Measurements from ENCODE around the gene MED1. TPM values are rescaled to one million over a fixed set of nuclear protein-coding genes. Genes with fewer than 3 reads are reported as not detected.
A peak's percentile ranks its signal among the peaks of the same experiment; 100 is the strongest.
"Not testable (repeated sequence)": the region's sequence is repeated elsewhere in the genome, so short reads cannot be mapped to it uniquely, and the experiment has no call there.

MED1 gene
- total RNA-seq, 1 donor from 2014 or later: 21.5 TPM

DNA sequence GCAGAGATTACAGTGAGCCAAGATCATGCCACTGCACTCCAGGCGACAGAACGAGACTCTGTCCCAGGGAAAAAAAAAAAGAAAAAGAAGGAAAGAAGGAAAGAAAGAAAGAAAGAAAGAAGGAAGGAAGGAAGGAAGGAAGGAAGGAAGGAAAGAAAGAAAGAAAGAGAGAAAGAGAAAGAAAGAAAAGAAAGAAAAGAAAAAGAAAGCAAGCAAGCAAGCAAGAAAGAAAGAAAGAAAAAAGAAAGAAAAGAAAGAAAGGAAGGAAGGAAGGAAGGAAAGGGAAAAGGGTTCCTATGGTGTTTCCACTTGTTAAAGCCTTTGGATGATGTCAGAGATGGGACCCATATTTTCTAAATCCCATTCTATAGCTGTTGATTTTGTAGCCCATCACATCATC, 11.2 kb downstream of the MED1 start:
- DNase-seq; intact Hi-C loops (cut with micrococcal nuclease); ATAC-seq: not testable (repeated sequence)

DNA sequence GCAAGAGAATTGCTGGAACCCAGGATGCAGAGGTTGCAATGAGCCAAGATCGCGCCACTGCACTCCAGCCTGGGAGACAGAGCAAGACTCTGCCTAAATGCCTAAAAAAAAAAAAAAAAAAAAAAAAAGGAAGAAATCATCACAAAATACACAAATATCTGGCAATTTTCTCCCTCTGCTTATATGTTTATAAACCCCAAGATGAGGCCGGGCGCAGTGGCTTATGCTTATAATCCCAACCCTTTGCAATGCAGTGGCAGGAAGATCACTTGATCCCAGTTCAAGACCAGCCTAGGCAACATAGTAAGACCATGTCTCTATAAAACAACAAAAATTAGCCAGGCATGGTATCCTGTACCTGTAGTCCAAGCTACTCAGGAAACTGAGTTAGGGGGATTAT, 21.5 kb downstream of the MED1 start:
- ATAC-seq (no peak), DNase-seq (no peak)
- intact Hi-C loops (cut with micrococcal nuclease): no loop called here

DNA sequence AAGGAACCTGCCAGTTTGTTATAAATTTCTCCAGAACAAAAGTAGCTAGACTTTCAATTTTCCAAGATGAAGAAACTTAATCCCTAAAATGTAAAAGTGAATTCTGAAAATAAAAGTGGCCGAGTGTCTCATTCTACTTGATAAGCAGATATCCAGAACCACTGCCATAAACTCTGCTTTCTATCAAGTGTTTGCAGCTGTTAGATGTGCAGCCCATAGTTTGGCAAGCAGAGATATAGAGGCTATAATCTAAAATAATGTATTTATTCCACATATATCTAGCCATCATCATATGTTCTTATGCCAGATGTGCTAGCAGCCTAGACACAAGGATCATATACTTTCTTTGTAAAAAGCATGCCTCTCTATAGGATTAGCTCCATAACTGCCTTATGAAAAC, 34.9 kb downstream of the MED1 start:
- intact Hi-C loops (cut with micrococcal nuclease): no loop called here
- DNase-seq: no peak
- ATAC-seq: no peak

DNA sequence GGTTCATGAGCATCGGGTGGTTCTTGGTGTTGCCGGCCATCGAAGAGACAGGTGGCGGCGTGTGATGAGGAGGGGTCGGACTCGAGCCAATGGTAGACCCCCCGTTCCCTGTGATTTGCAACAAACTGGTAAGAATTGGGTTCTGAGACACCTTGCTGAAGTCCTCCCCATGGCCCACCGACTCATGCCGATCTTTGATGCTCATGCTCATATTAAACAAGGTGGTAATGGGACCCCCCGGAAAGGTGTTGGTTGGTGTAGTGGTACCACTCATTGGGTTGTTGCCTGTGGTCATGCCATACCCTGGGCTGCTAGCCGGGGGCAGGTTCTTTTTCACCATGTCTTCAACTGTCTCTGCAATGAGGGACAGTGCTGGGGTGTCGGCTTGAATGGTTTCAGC, 40.8 kb downstream of the MED1 start:
- intact Hi-C loops (cut with micrococcal nuclease): no loop called here
- DNase-seq (no peak), ATAC-seq (no peak)

DNA sequence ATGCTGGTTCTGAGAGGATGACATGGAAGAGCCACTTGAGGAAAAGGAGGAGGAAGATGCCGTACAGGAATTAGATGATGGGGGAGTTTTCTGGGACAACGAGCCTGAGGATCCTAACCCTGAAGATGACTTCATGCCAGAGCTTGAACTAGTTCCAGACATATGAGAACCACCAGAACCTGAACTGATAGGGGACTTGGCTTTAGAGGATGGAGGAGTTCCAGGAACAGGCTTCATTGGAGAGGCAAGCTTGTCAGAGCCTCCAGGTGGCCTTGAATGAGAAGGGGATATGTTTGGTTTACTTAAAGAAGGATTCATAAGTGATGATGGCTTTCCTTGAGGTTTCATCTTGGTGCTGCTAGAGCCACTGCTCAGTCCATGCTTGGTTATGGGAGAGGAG, 42.7 kb downstream of the MED1 start:
- intact Hi-C loops (cut with micrococcal nuclease): no loop called here
- peak; percentile 85 for ATAC-seq

DNA sequence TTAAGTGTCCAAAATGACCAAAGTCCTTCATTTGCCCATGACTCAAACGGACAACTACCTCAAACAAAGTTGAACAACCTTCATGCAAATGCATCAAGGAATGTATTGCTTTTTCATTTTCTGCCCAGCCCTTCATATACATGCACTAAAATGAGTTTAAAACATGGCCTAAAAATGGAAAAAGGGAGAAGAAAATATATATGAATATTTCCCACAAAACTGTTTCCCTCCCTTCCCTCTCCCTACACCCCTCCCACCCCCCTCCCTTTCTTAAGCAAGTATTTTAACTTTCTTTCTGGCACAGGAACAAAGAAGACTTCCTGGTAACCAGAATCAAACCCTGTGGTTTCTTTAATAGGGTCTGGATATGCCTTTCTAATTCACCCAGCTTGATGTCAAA, 44.1 kb downstream of the MED1 start:
- ATAC-seq (no peak), DNase-seq (no peak)
- intact Hi-C loops (cut with micrococcal nuclease): no loop called here

More for the DNA sequence above, 42.7 kb downstream of the MED1 start:
- DNase-seq: no peak

DNA sequence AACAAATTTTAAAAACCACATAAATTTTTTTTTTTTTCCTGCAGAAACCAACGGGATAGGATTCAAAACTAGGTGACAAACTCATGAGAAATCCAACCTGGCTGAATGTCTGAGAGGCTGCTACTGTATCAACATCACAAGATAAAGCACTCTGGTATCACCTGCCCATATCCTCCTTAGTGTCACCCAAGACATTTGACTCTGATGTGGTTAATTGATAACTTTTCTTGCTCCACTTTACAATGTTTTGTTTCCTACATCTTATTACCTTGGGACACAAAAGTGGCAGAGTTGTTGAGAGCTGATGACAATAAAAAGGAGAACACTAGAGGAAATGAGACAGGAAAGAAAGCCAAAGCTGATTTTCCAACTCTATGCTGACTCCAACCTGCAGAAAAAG, 45.6 kb downstream of the MED1 start:
- intact Hi-C loops (cut with micrococcal nuclease): no loop called here
- ATAC-seq (no peak), DNase-seq (no peak)

DNA sequence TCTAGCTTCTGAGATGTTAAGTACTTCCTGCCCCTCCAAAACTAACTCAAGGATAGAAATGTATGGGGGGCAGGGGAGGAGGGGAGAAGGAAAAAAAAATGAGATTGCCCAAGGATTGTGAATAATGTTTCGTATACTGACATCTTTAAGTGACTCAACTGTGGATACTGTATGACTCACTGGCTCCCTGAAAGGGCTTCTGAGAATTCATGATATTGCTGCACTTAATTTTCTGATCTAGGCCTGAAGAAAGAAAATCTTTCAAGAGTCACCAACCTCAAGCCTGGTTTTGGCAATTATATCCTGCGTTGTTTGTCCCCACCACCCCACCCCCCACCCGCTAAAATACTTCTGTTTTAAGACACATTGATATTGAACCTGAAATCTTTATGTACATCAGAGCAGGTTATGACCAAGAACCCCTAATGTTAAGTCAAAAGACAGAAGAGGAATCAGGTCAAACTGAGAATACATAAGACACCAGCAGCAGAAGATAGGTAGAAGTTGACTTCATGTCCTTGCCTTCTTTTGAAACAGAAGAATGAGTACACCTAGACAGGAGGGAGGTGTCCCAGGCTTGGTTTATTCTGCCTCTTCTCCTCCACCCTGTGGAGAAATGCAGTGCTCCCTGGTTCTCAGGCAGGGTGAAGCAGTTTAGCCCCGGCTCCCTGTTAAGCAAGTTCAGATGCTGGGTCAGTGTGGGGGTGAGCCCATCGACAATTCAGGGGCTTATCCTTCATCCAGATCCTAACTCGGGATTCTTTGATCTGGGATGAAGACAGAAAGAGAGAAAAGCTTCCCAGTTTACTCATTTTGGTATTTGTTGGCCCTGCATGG, 46.3 kb downstream of the MED1 start:
- DNase-seq (no peak), ATAC-seq (no peak)
- intact Hi-C loops (cut with micrococcal nuclease): no loop called here

DNA sequence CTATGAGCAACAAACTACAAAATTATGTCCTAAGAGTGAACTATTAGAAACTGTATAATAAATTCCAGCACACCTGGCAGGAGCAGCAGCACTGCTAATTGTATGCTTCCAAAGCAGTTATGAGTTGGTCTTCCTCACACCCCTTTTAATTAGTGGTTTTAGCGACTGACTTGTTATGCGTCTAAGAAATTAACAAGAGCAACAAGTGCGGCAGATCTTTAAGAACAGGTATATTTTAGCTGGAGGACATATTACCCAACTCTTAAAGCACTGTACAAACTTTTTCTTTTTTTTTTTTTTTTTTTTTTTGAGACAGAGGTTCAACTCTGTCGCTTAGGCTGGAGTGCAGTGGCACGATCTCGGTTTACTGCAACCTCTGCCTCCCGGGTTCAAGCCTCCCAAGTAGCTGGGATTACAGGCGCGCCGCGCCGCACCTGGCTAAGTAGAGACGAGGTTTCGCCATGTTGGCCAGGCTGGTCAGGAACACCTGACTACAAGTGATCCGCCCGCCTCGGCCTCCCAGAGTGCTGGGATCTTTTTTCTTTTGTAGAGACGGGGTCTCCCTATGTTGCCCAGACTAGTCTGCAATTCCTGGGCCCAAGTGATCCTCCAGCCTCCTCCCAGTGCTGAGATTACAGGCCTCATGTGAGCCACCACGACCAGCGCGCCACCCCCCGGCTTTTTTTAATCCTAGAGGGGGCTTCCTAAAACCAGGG, 48.0 kb downstream of the MED1 start:
- intact Hi-C loops (cut with micrococcal nuclease): no loop called here
- DNase-seq (no peak), ATAC-seq (no peak)

DNA sequence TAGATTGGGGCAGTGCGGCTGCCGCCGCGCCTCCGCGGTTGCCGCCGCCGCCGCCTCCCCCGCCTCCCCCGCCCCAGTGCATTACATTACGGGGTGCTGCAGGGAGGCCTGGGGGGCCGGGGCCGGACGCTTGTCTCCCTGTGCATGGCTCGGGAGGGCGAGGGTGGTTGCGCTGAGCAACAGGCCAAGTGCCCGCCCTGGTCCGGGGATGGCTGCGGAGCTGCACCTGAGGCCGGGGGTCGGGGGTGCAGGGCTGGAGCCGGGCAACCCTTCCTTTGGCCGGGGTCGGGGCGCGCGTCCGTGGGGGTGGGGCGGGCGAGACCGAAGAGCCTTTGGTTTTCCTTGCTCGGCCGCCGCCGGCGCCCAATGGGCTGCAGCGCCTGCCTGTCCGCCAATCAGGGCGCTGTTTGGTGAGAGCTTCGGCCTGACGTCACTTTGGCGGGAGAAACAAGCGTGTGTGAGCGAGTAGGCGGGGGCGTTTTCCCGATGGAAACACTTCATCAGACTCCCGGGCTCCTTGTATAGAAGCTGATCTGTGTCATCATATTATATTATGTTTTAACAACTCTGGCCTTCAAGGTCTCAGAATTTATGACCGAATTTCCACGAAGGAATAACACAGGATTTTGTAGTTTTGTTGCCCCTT, 48.7 kb downstream of the MED1 start:
- ATAC-seq (peak; percentile 90), DNase-seq (peak; percentile 96)
- intact Hi-C loops (cut with micrococcal nuclease): no loop called here

DNA sequence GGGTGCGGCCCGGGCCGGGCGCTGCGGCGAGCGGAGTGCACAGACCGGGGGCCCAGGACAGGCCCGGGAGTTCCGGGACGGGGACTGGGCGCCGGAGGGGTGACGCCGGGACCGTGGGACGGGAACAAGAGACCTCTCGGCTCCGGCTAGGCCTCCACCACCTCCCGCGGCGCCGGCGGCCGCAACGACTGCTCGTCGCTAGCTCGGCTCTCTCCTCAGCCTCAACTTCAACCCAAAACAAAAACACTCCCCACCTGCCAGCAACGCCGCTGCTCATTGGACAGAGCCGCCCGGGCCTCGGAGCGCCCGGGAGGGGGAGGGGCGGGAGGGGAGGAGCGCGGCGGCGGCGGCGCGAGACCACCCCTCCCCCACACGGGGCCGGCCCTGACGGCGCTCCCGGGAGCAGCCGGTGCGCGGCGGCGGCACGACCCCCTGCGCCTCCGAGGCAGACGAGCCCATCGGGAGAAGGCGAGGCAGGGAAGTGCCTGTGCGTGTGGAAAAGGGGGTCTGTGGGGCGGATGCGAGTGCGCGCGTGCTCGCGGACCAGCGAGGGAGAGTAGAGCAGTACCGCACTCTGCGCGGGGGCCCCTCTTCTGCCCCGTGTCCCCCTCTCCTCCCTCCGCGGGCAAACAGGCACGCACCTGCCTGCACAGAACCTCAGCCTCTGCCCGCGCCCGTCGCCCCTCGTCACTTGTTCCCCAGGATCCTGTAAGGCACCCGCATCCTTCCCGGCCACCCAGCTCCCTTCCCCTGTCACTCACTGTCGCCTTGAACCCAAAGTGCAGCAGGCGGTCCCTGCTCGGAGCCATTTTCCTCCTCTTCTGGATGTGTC, 49.4 kb downstream of the MED1 start, which contains the start of gene FBXL20:
Gene FBXL20, minus strand, starts transcription at position 215 of the 832 bp plus-strand sequence. CDS start 224 bp downstream, outside the sequence.
- ATAC-seq (peak; percentile 95), DNase-seq (peak; percentile 97)
- intact Hi-C loops (cut with micrococcal nuclease): no loop called here

DNA sequence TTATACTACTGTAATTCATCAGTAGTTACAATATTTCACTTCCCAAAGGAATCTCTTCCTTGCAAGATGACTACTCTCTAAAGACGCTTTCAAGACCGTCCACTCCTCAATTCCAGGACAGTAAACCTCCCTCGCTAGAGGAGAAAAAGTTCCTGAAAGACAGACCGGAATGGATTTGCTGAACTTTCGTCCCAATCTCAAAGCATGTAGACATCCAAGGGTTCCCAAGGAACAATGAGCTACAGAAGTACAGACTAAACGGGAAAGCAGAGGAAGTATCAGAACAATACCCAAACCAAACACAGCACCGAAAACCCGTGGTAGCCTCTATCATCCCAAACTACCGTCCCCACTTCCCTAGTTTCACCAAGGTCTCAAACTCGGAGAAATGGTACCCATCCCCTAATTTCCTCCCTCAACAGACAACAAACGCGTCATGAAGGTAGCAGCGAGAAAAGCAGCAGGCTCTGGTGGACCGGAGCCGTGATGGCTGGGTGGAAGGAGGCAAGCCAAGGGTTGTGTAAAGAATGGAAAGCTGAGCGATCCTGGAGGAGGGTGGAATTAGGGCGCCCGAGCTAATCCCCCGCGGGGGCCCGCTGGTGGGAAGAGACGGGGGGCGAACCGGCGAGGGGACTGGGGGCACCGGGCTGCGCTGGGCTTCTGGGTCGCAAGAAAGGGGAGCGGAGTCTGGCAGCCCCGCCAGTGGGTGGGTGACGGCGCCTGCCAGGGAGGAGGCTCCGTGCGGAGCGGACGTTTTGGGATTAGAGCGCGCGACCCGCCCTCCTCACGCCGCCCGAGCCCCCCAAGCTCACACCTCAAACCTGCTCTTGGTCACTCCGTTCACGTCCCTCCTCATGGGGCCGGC, 50.3 kb downstream of the MED1 start:
- DNase-seq (no peak), ATAC-seq (peak; percentile 16)

DNA sequence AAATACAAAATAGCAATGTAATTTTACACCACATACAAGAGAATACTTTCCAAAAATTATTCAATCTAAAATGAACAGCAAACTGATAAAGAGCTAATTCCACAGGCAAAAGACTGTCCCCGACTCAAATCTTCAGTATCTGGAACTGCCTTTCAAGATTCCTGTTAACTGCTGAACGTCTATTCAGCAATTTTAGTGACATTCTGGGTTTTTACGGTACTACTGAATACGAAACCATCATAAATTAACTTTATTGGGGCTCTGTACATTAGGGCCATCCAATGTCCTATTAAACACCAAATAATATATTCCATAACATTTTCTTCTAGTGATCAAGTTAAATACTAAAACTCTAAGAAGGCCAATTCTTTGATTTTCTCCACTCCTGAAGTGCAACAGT, 51.3 kb downstream of the MED1 start:
- DNase-seq (no peak), ATAC-seq (no peak)
- intact Hi-C loops (cut with micrococcal nuclease): loop anchor here (10.0 kb wide), 1 partner anchor 125 kb away; no protein-coding TSS in a partner anchor

More for the DNA sequence above, 50.3 kb downstream of the MED1 start:
- intact Hi-C loops (cut with micrococcal nuclease): no loop called here

DNA sequence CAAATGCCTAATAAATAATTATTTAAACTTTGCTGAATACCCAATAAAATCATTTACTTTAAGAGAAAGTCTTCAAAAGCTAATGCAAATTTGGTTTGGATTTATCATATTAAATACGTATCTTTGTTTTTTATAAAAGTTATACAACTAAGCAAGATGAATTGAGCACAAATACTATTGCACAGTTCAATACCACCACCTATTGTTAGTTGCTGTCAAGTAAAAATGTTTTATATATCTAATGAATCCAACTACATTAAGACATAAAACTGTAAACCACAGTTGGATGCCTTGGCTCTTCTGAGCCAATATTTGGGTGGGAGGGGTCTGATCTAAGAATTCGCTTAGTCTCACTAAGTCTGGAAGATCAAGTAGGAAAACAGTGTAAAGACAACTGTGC, 57.3 kb downstream of the MED1 start:
- intact Hi-C loops (cut with micrococcal nuclease): loop anchor here (10.0 kb wide), 1 partner anchor 119 kb away; no protein-coding TSS in a partner anchor

DNA sequence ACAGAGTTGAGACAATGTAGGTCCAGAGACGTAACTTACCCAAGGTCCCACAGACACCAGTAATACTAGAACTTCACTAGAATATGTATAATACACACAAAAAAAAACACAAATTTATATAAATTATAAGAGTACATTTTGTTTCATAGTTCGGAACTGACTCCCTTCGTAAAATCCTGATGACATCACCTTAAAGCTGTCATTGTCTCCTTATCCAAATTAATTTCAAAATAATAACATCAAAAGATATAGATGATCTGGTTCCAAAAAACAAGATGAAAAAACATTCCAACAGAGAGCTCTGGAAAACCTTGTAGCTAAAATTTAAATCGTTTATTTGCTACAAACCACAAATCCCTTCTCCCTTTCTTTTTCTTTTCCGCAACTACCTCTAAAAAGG, 59.6 kb downstream of the MED1 start:
- no peak for ATAC-seq
- intact Hi-C loops (cut with micrococcal nuclease): loop anchor here (10.0 kb wide), 1 partner anchor 117 kb away; no protein-coding TSS in a partner anchor
- no peak for DNase-seq

More for the DNA sequence above, 57.3 kb downstream of the MED1 start:
- ATAC-seq: no peak
- no peak for DNase-seq

DNA sequence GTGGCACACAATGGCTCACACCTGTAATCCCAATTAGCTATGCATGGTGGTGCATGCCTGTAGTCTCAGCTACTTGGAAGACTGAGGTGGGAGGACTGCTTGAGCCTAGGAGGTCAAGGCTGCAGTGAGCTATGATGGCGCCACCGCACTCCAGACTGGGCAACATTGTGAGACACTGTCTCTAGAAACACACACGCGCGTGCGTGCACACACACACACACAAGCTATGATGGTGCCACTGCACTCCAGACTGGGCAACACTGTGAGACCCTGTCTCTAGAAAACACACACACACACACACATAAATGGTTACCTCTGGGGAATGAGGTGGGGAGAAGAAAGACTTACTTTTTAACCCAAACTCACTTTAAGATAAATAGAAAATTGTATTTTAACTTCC, 66.0 kb downstream of the MED1 start:
- intact Hi-C loops (cut with micrococcal nuclease): no loop called here
- no peak for ATAC-seq
- DNase-seq: no peak

DNA sequence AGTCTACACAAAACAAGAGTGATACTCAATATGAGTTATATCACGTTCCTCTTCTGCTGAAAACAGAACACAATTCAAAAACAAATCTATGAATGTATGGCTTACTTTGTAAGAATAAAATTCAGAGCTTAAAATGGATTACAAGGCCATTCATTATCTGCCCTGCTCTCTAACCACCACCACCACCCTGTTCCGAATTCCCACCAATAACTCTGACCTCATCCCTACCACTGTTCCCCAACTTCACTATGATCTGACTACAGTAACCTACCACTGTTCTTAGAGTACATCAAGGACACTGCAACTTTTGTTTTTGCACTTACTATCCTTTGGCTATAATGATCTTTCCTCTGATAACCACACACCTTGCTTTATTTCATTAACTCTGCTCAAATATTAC, 70.9 kb downstream of the MED1 start:
- DNase-seq (no peak), ATAC-seq (no peak)
- intact Hi-C loops (cut with micrococcal nuclease): no loop called here

DNA sequence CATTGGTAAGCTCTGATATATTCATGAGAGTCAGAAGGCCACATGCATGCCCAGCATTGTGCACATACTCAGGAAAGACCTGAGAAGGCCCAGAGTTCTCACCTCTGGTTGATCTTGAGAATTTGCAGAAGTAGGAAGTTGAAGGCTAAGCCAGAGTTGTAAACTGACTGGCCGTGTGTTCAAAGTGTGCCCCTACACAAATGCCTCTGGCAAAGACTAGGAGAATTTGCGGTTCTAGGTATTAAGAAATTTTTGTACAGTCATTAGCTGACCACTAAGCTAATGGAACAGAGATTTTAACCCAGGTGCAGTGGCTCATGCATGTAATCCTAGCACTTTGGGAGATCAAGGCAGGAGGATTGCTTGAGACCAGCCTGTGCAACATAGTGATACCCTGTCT, 74.6 kb downstream of the MED1 start:
- DNase-seq: no peak
- no peak for ATAC-seq

More for the DNA sequence above, 74.6 kb downstream of the MED1 start:
- intact Hi-C loops (cut with micrococcal nuclease): no loop called here

All from left ventricle myocardium superior (tissue), 1 donor.